HepG2 (cell line): ENCODE measurements around the gene CYP26B1. TPM values are rescaled to one million over a fixed set of nuclear protein-coding genes. Genes with fewer than 3 reads are reported as not detected.
A peak's percentile ranks its signal among the peaks of the same experiment; 100 is the strongest.

Source experiments
- BATF2 ChIP-seq: sonication (generic); formaldehyde crosslinking; IDR thresholded peaks from 2 replicates; pipeline ENCODE4 v1.8.0; 2022; ENCODE audit warnings: mild to moderate bottlenecking, missing genetic modification reagents, moderate library complexity
- DMTF1 ChIP-seq: sonication (generic); formaldehyde crosslinking; IDR thresholded peaks from 2 replicates; pipeline ENCODE4 v1.4.0; 2020; ENCODE audit warnings: mild to moderate bottlenecking, missing genetic modification reagents
- ELF1 ChIP-seq: sonication (generic); formaldehyde crosslinking; IDR thresholded peaks from 2 replicates; pipeline ENCODE4 v1.4.0; 2020; ENCODE audit warnings: missing genetic modification reagents
- GATA4 ChIP-seq: sonication (generic); IDR thresholded peaks from 2 replicates; pipeline ENCODE4 v1.6.1; 2016; ENCODE audit warnings: antibody characterized with exemption, low read depth, borderline replicate concordance
- HCFC1 ChIP-seq: fragments of 150-350 bp; IDR thresholded peaks from 2 replicates; pipeline ENCODE4 v1.6.1; 2014; ENCODE audit warnings: low read depth, low read length
- IRF2 ChIP-seq: IDR thresholded peaks from 2 replicates; pipeline ENCODE4 v1.6.1; 2018; ENCODE audit warnings: missing genetic modification reagents, missing compliant biosample characterization
- MXD4 ChIP-seq: IDR thresholded peaks from 2 replicates; pipeline ENCODE4 v1.6.1; 2016; ENCODE audit warnings: mild to moderate bottlenecking, missing biosample characterization, missing genetic modification reagents
- NFE2L2 ChIP-seq: fragments of 150-350 bp; IDR thresholded peaks from 2 replicates; pipeline ENCODE4 v1.6.1; 2014; ENCODE audit warnings: low read length
- NFKB2 ChIP-seq: sonication (generic); formaldehyde crosslinking; IDR thresholded peaks from 2 replicates; pipeline ENCODE4 v1.4.0; 2020; ENCODE audit warnings: missing genetic modification reagents, borderline replicate concordance
- PCBP1 ChIP-seq: fragments of 200-400 bp; formaldehyde crosslinking; IDR thresholded peaks from 2 replicates; pipeline ENCODE4 v1.6.1; 2017; ENCODE audit warnings: mild to moderate bottlenecking, low read depth, low read length, borderline replicate concordance
- SAFB2 ChIP-seq: sonication (generic); formaldehyde crosslinking; IDR thresholded peaks from 2 replicates; pipeline ENCODE4 v1.5.1; 2020; ENCODE audit warnings: missing genetic modification reagents, low read depth, mild to moderate bottlenecking, borderline replicate concordance
- SOX13 ChIP-seq, 3 experiments: fragments of 450-650 bp in 1 of 3; sonication (generic) in 1 of 3; formaldehyde crosslinking in 1 of 3; IDR thresholded peaks in 2 of 3; conservative IDR thresholded peaks in 1 of 3; 2 replicates each; pipeline versions ENCODE4 v1.5.0 to v1.6.1; 2016 to 2020; ENCODE audit warnings: antibody characterized with exemption in 1 of 3, mild to moderate bottlenecking in 1 of 3, missing compliant biosample characterization in 1 of 3, missing genetic modification reagents in 1 of 3, moderate library complexity in 1 of 3
- THAP7 ChIP-seq: sonication (generic); formaldehyde crosslinking; IDR thresholded peaks from 2 replicates; pipeline ENCODE4 v1.8.1; 2023; ENCODE audit warnings: mild to moderate bottlenecking, missing genetic modification reagents
- THRA ChIP-seq: sonication (generic); formaldehyde crosslinking; IDR thresholded peaks from 2 replicates; pipeline ENCODE4 v1.4.0; 2020; ENCODE audit warnings: missing genetic modification reagents, borderline replicate concordance
- ZNF225 ChIP-seq: sonication (generic); formaldehyde crosslinking; IDR thresholded peaks from 2 replicates; pipeline ENCODE4 v1.4.0; 2020; ENCODE audit warnings: mild to moderate bottlenecking, missing genetic modification reagents
- ZNF3 ChIP-seq: IDR thresholded peaks from 2 replicates; pipeline ENCODE4 v1.7.0; 2017; ENCODE audit warnings: inconsistent platforms
- ZNF460 ChIP-seq: sonication (generic); formaldehyde crosslinking; IDR thresholded peaks from 2 replicates; pipeline ENCODE4 v1.5.1; 2020; ENCODE audit warnings: missing genetic modification reagents, mild to moderate bottlenecking, borderline replicate concordance
- ZNF503 ChIP-seq: sonication (generic); formaldehyde crosslinking; IDR thresholded peaks from 2 replicates; pipeline ENCODE4 v1.4.0; 2020; ENCODE audit warnings: missing genetic modification reagents
- ZNF597 ChIP-seq: sonication (generic); formaldehyde crosslinking; IDR thresholded peaks from 2 replicates; pipeline ENCODE4 v1.5.0; 2020; ENCODE audit warnings: missing genetic modification reagents
- ZNF614 ChIP-seq: IDR thresholded peaks from 2 replicates; pipeline ENCODE4 v1.6.1; 2018; ENCODE audit warnings: missing biosample characterization, missing genetic modification reagents, inconsistent platforms, borderline replicate concordance
- polyA plus RNA-seq, 8 experiments: library from polyadenylated mRNA; depleted of rRNA in 3 of 8; stranded (reverse) in 7 of 8; unstranded in 1 of 8; fragments of >200 nt; fragmentation: Illumina TruSeq in 4 of 8; extraction: Trizol in 4 of 8; gene quantifications; 2 replicates each; pipeline versions ENCODE4 v1.2.1 to v1.2.3, GENCODE V29; 2011 to 2016; ENCODE audit warnings: low read depth in 4 of 8, missing spikeins in 1 of 8, mixed read lengths in 1 of 8; ENCODE audit not compliant: insufficient read depth in 1 of 8
- total RNA-seq, 5 experiments: library from RNA; depleted of rRNA; stranded (reverse); fragments of >200 nt; fragmentation: Illumina TruSeq; extraction: Trizol; gene quantifications; 2 replicates each; pipeline ENCODE4 v1.2.3, GENCODE V29; 2016; ENCODE audit warnings: low read depth in 1 of 5

The CYP26B1 gene
- total and polyA plus RNA-seq, 2 of the 13 experiments (the other 11 are each of a cell fraction or from before 2014, with no cell fraction given), result 0.05 to 0.07 TPM

GRCh38 chr2:72116081-72116533 lies 31.6 kb downstream of the CYP26B1 start (continued):
- TF ChIP-seq HCFC1 (0 out of 2 replicates have a peak, but pooled peaks have one; percentile 5), NFE2L2 (no peak), NFKB2 (peak; percentile 41; the same call in 1 of the 2 replicates), ZNF503 (no peak), SAFB2 (CRISPR knock-in tag) (no peak), GATA4 (no peak), ZNF225 (CRISPR knock-in tag) (no peak), ZNF597 (no peak), PCBP1 (no peak), ZNF460 (CRISPR knock-in tag) (no peak), SOX13 (IDR thresholded peaks at IDR 0.05) (no peak), SOX13 (CRISPR knock-in tag; conservative IDR thresholded peaks at IDR 0.05 in 1 of 2, IDR thresholded peaks at IDR 0.05 in 1 of 2) (no peak), THAP7 (CRISPR knock-in tag) (no peak), IRF2 (CRISPR knock-in tag) (no peak), ZNF614 (CRISPR knock-in tag) (no peak), DMTF1 (CRISPR knock-in tag) (no peak), THRA (CRISPR knock-in tag) (no peak), MXD4 (CRISPR knock-in tag) (no peak), ELF1 (CRISPR knock-in tag) (0 out of 2 replicates have a peak, but pooled peaks have one; percentile 23), ZNF3 (CRISPR knock-in tag) (no peak), BATF2 (no peak)
